Subcutaneous adipose tissue (tissue), 4 donors: ENCODE measurements around the gene QRFP. TPM values are rescaled to one million over a fixed set of nuclear protein-coding genes. Genes with fewer than 3 reads are reported as not detected.

ENCODE experiments used
- CTCF ChIP-seq: fragments of 450-650 bp; IDR thresholded peaks from one replicate; pipeline ENCODE4 v1.5.1; 2016; ENCODE audit warnings: low read depth, mild to moderate bottlenecking, control low read depth, antibody characterized with exemption, moderate library complexity
- total RNA-seq, 4 donors: library from RNA; depleted of rRNA; stranded (reverse); fragments of >200 nt; gene quantifications; one replicate each; pipeline ENCODE4 v1.1.0, GENCODE V29; 2016

QRFP gene
- total RNA-seq, 4 donors from 2014 or later, result not detected

- TF ChIP-seq CTCF, result no peak
Measured at GRCh38 chr9:130843049-130843908, 53.3 kb downstream of the QRFP start.

Other genes starting within 250 kb of the QRFP start
- not detected for gene PRDM12, start 232.2 kb downstream of the QRFP start, total RNA-seq
- 10 to 100 TPM; 12.2 to 18.8 (median 14.9) TPM for gene EXOSC2, start 203.0 kb downstream of the QRFP start, total RNA-seq
- gene ABL1, start 61.6 kb downstream of the QRFP start, total RNA-seq, result 10 to 100 TPM; 37.2 to 61.8 (median 56.2) TPM
- gene FIBCD1, start 42.4 kb upstream of the QRFP start, total RNA-seq, result 1 to 10 TPM in 1 of 4 donors, not detected in 3; 4.2 TPM
- 1 to 10 TPM; 1.3 to 2.9 (median 1.9) TPM for gene LAMC3, start 112.4 kb upstream of the QRFP start, total RNA-seq
- gene AIF1L, start 199.7 kb upstream of the QRFP start, total RNA-seq, result 10 to 100 TPM in 3 of 4 donors, 1 to 10 TPM in 1; 8.2 to 55.4 (median 19.4) TPM
- gene NUP214, start 228.8 kb upstream of the QRFP start, total RNA-seq, result 10 to 100 TPM; 64.7 to 90.8 (median 74.0) TPM